ENCODE data around the gene SLC2A11. TPM values are rescaled to one million over a fixed set of nuclear protein-coding genes. Genes with fewer than 3 reads are reported as not detected.

The SLC2A11 gene
- total and polyA plus RNA-seq, 10 of the 15 experiments (the other 5 are each of a cell fraction or from before 2014, with no cell fraction given) = 0.98 to 18.3 (median 8.6) TPM

DNA sequence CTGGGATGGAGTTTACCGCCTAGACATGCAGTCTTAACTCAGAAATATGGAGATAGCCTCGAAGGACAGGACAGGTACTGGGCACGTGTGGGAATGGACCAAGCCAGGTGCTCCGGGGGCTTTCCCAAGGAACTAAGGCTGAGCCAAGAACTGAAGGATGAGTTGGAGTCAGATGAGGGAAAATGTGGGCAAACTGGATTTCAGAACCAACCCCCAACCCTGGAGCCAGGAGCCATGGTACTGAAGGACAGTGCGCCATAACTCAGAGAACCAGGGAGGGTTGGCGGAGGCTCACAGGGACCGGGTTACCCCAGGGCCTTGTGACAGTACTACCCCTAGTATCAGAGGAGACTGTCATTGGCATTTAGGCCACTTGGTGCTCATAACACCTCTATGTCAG is 34.1 kb downstream of the SLC2A11 start:
- H3K79me2 ChIP-seq (ENCODE audit: control insufficient read depth, insufficient read depth, low read length) = peaks cover 30% of the 10 kb centered on the region
- H3K4me2 ChIP-seq (ENCODE audit: control insufficient read depth, insufficient read depth) = no peak overlapping the region
- CTCF ChIA-PET = no interaction called here
- H2AFZ ChIP-seq (ENCODE audit: control insufficient read depth, low read depth, low read length) = no peak overlapping the region
- peak; percentile 18; the same call in 1 of the 2 replicates for TF ChIP-seq POLR2A (IDR thresholded peaks at IDR 0.05; ENCODE audit: low read depth, low read length)
- TF ChIP-seq CEBPZ (IDR thresholded peaks at IDR 0.05; ENCODE audit: low read depth, low read length) = no peak
- peaks cover 7 to 11% of the 10 kb centered on the region in 2 experiments for H3K36me3 ChIP-seq (ENCODE audit: control insufficient read depth in 2 of 2, insufficient read depth in 2 of 2, low read length in 1 of 2)
- RAD21 ChIA-PET (ENCODE audit: unreplicated experiment) = interaction anchor here (3.2 kb wide), 1 partner anchor 34 kb away, joined by 30 read pairs; the partner anchor contains the start of gene SLC2A11
- no peak for ATAC-seq
- H3K9ac ChIP-seq (ENCODE audit: control insufficient read depth, insufficient read depth, low read length) = no peak overlapping the region
- in situ Hi-C loops (cut with MboI) = no loop called here
- H3K27ac ChIP-seq (ENCODE audit: control insufficient read depth, insufficient read depth) = no peak overlapping the region
- no peaks in the 10 kb centered on the region for H3K27me3 ChIP-seq (replicated peaks in 1 of 2; ENCODE audit: control insufficient read depth in 2 of 2, insufficient read depth in 2 of 2, low read length in 1 of 2)
- no peaks in the 10 kb centered on the region for H4K20me1 ChIP-seq (ENCODE audit: control insufficient read depth, insufficient read depth)
- POLR2A ChIA-PET = interaction anchor here (1.2 kb wide), 1 partner anchor 22 kb away, joined by 3 read pairs; no protein-coding TSS in a partner anchor
- SMC1A ChIA-PET (ENCODE audit: uncharacterized antibody, unreplicated experiment) = no interaction called here
- 91% methylated on average over 7 of the region's 7 CpGs for WGBS (ENCODE audit: insufficient coverage, insufficient replicate concordance, low lambda C conversion rate, missing lambda C conversion rate)
- no peak for FAIRE-seq
- H3K9me3 ChIP-seq (replicated peaks; ENCODE audit: control insufficient read depth, insufficient read depth, low read length) = no peaks in the 10 kb centered on the region
- H3K4me3 ChIP-seq = no peak overlapping the region
- DNase-seq (ENCODE audit: low read depth, low spot score) = no peak
- BruUV-seq (replicated peaks) = no TSS peak
- intact Hi-C loops (cut with micrococcal nuclease; ENCODE audit: unreplicated experiment) = no loop called here
- H3K4me1 ChIP-seq (ENCODE audit: control insufficient read depth, insufficient read depth, low read length) = peaks cover 12% of the 10 kb centered on the region

GRCh38 chr22:23892130-23892529 is 34.5 kb downstream of the SLC2A11 start:
- Histone ChIP-seq H3K4me1 (ENCODE audit: control insufficient read depth, insufficient read depth, low read length) (peaks cover 12% of the 10 kb centered on the region), H3K36me3 (ENCODE audit: control insufficient read depth in 2 of 2, insufficient read depth in 2 of 2, low read length in 1 of 2) (peaks cover 11 to 15% of the 10 kb centered on the region in 2 experiments), H3K4me3 (no peak overlapping the region), H3K9ac (ENCODE audit: control insufficient read depth, insufficient read depth, low read length) (no peak overlapping the region), H3K79me2 (ENCODE audit: control insufficient read depth, insufficient read depth, low read length) (peaks cover 33% of the 10 kb centered on the region), H3K4me2 (ENCODE audit: control insufficient read depth, insufficient read depth) (no peak overlapping the region), H3K27me3 (replicated peaks in 1 of 2; ENCODE audit: control insufficient read depth in 2 of 2, insufficient read depth in 2 of 2, low read length in 1 of 2) (no peaks in the 10 kb centered on the region), H3K9me3 (replicated peaks; ENCODE audit: control insufficient read depth, insufficient read depth, low read length) (no peaks in the 10 kb centered on the region), H2AFZ (ENCODE audit: control insufficient read depth, low read depth, low read length) (no peak overlapping the region), H4K20me1 (ENCODE audit: control insufficient read depth, insufficient read depth) (no peaks in the 10 kb centered on the region), H3K27ac (ENCODE audit: control insufficient read depth, insufficient read depth) (no peak overlapping the region)
- ChIA-PET CTCF (interaction anchor here (3.3 kb wide), 1 partner anchor 34 kb away, joined by 45 read pairs; the partner anchor contains the start of gene SLC2A11), POLR2A (interaction anchor here (1.2 kb wide), 1 partner anchor 22 kb away, joined by 3 read pairs; no protein-coding TSS in a partner anchor), RAD21 (ENCODE audit: unreplicated experiment) (interaction anchor here (3.2 kb wide), 1 partner anchor 34 kb away, joined by 30 read pairs; the partner anchor contains the start of gene SLC2A11), SMC1A (ENCODE audit: uncharacterized antibody, unreplicated experiment) (no interaction called here)
- intact Hi-C loops (cut with micrococcal nuclease; ENCODE audit: unreplicated experiment) = no loop called here
- in situ Hi-C loops (cut with MboI) = no loop called here
- no TSS peak for BruUV-seq (replicated peaks)
- 100% methylated on average over 2 of the region's 2 CpGs for WGBS (ENCODE audit: insufficient coverage, insufficient replicate concordance, low lambda C conversion rate, missing lambda C conversion rate)
- FAIRE-seq (no peak), ATAC-seq (no peak), DNase-seq (ENCODE audit: low read depth, low spot score) (no peak)
- TF ChIP-seq, protein P1, sequence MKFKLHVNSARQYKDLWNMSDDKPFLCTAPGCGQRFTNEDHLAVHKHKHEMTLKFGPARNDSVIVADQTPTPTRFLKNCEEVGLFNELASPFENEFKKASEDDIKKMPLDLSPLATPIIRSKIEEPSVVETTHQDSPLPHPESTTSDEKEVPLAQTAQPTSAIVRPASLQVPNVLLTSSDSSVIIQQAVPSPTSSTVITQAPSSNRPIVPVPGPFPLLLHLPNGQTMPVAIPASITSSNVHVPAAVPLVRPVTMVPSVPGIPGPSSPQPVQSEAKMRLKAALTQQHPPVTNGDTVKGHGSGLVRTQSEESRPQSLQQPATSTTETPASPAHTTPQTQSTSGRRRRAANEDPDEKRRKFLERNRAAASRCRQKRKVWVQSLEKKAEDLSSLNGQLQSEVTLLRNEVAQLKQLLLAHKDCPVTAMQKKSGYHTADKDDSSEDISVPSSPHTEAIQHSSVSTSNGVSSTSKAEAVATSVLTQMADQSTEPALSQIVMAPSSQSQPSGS (IDR thresholded peaks at IDR 0.05; ENCODE audit: low read length) = no peak
- TF ChIP-seq EZH2 (IDR thresholded peaks at IDR 0.05; ENCODE audit: borderline replicate concordance, control insufficient read depth, low read depth, low read length) = no peak
- no peak for TF ChIP-seq CBX5 (IDR thresholded peaks at IDR 0.05; ENCODE audit: low read depth)
- TF ChIP-seq NFYB (IDR thresholded peaks at IDR 0.05; ENCODE audit: insufficient read depth, low read depth, low read length) = no peak
- TF ChIP-seq MAX (IDR thresholded peaks at IDR 0.05; ENCODE audit: low read depth, low read length) = no peak
- TF ChIP-seq FOXK2 (IDR thresholded peaks at IDR 0.05) = no peak
- TF ChIP-seq RBBP5 (conservative IDR thresholded peaks at IDR 0.05) = no peak
- no peak for TF ChIP-seq ZZZ3 (IDR thresholded peaks at IDR 0.05; ENCODE audit: control insufficient read depth, insufficient read length, low read depth)
- no peak for TF ChIP-seq IRF4 (IDR thresholded peaks at IDR 0.05; ENCODE audit: low read depth, low read length)
- no peak for TF ChIP-seq POU2F2 (IDR thresholded peaks at IDR 0.05; ENCODE audit: borderline replicate concordance, low read depth, low read length)

Data from GM12878 (cell line).